ENCODE data around the gene ICE2.

DNA sequence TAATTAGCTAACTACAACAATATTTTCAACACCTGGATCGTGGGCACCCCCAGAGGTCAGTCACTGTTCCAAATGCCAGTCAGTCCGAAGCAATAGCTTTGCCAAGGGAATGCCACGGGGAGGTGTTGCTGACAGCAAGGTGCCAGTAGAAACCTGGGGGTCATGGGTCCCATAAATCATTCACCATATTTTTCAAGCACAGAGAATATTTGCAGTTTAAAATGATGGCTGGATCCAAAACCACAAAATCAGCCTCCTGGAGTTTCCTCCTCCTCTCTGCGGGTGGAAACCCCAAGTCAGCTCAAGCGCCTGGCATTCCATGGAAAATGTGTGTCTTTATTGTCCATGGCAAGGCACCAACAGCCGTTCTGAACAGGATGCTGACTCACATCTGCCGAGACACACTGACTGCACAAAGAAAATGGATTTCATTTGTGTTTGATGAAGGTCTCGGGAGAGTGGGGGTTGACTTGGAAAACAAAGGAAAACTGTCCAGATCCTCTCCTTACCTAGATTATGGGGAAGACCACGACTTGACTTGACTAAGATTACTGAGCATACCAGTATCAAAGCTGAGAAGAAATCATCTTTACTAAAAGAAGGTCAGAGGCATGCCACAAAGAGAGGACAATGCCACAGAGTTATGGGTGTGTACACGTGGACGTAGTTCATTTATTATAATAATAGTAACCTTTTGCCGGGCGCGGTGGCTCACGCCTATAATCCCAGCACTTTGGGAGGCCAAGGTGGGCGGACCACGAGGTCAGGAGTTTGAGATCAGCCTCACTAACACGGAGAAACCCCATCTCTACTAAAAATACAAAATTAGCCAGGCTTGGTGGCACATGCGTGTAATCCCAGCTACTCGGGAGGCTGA lies 107.5 kb downstream of the ICE2 start:
- TF ChIP-seq, protein P1, sequence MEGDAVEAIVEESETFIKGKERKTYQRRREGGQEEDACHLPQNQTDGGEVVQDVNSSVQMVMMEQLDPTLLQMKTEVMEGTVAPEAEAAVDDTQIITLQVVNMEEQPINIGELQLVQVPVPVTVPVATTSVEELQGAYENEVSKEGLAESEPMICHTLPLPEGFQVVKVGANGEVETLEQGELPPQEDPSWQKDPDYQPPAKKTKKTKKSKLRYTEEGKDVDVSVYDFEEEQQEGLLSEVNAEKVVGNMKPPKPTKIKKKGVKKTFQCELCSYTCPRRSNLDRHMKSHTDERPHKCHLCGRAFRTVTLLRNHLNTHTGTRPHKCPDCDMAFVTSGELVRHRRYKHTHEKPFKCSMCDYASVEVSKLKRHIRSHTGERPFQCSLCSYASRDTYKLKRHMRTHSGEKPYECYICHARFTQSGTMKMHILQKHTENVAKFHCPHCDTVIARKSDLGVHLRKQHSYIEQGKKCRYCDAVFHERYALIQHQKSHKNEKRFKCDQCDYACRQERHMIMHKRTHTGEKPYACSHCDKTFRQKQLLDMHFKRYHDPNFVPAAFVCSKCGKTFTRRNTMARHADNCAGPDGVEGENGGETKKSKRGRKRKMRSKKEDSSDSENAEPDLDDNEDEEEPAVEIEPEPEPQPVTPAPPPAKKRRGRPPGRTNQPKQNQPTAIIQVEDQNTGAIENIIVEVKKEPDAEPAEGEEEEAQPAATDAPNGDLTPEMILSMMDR (IDR thresholded peaks at IDR 0.05), result no peak
- TF ChIP-seq POLR2A (IDR thresholded peaks at IDR 0.05), result no peak

Measured in breast epithelium (tissue), 3 donors.